GM19463 (cell line): Measurements from ENCODE around the gene GNE.
"Not testable (repeated sequence)": the region's sequence is repeated elsewhere in the genome, so short reads cannot be mapped to it uniquely, and the experiment has no call there.

Experiments
- ATAC-seq: cut with Tn5 transposase; IDR thresholded peaks from one replicate; pipeline ENCODE4 v1.9.1; 2021; ENCODE audit warnings: mild to moderate bottlenecking, moderate library complexity; ENCODE audit not compliant: unreplicated experiment

The GNE gene

DNA sequence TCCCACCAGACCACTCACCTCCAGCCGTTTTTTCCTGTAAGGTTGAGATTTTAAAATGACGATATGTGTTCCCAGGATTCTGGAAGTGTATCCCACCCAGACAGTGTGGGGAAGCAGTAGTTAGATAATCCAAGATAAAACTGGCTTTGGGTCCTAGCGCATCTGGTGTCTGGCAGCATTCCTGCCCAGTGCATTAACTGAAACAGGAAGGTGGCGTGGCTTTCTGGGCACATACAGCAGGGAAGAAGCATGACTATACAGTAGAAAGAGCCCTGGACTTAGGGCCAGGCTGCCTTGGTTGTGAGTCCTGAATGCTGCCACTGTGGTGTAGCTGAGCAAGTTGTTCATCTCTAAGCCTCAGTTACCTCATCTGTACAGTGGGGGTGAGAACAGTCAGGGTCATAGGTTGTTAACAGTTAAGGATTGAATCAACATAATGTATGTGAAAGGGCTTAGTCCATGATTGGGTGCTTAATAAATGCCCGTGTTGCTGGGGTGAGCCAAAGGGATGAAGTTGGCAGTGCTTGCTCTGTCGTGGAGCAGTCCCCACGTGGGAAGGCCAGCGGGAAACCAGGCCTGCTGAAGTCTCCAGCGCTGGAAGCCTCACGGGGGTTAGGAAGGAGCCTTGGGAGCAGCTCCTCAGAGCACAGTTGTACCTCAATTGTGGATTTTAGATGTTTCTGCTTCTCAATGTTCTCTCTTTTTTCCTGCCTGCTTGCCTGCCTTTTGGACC, 49.6 kb downstream of the GNE start:
- no peak for ATAC-seq

DNA sequence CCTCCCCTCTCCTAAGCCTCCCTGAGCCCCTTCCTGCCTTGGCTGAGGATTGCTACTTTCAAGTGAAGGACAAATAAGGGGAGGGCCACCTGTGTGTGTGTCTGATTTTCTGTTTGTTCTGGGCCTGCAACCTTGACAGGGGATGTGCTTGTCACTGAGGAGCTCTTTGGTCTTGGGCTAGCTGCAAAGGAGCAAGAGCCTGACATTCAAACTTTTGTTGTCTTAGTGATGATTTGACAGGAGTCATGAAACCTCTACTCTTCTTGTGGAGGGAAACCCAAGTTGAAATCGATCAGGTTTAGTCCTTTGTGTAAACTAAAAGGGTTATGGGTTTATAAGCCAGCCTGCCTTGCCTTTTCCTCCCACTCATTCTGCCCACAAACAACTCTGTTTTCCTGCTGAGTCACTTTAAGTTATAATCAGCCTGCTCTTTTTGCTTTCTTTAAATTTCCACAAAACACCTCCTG, 50.7 kb downstream of the GNE start:
- no peak for ATAC-seq

DNA sequence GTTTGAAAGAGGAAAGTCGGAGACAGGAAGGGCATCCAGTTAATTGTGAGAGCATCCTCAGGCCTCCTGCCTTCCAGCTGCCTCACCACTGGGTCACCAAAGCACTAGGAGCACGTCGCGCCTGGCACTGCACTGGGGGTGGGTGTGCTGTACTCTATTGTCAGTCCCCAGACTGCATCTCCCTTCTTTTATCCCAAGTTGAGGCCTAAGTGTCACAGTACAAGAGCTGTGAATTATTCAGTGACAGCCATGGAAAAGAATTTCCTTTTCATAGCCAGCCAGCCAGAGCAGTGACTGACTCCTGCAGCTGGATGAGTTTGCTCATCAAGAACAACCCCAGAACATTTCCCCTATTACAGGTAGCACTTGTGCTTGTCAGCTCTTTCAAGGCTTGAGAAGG, 51.2 kb downstream of the GNE start:
- no peak for ATAC-seq

DNA sequence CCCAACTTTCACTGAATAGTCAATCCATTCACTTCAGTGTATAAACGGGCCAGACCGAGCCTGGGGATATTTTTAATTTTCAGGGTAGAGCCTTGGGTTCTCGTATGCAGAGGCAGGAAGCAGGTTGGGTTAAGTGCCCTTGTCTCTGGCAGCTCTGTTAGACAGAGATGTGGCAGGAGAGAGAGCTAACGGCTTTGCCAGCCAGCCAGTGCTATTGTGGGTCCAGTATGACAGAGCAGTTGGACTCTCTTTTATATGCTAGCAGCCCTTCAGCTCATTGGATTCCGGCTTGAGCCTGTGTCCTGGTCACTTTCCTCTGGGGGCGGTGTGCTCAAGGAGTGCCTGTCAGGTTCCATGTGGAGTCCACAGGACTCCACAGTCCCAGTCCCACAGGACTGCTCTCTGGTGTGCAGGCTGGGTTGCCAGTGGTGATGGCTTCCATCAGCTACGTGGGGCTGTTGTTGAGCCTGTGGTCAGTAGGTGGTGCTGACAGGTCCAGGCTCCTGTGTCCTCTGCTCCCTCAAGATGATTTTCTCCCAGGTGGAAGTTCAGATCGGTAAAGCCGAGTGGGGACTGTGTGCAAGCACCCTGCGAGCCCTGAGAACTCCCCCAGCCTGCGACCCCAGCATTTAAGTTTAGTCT, 53.2 kb downstream of the GNE start:
- no peak for ATAC-seq

DNA sequence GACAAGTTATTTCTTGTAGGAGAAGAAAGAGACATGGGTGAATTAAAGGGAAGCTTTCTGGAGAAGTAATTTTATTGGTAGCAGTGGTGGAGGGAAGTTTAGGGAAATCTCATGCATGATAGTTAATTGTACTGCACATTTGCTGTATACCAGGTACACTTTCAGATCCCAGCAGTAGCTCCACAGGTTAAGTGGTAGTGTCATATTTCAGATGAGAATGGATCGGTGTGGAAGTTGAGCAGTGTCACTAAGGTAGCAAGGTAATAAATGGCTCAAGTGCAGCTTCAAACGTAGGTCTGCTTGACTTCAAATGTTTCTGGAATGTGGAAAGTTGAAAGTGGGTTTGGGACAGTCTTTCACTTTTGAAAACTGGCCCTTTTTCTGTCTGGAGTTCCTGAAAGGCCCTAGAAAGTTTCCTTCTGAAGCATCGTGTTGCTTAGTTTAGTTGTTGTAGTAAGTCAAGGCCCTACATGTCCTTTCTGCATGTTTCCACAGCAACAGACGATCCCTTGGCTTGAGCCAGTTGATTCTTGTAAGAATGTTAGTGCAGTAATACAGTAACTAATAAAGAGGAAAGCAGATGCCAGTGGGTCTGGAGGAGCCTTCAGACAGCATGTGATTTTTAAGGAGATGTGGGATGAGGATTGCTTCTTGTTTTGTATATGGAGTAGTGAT, 63.8 kb downstream of the GNE start:
- no peak for ATAC-seq

DNA sequence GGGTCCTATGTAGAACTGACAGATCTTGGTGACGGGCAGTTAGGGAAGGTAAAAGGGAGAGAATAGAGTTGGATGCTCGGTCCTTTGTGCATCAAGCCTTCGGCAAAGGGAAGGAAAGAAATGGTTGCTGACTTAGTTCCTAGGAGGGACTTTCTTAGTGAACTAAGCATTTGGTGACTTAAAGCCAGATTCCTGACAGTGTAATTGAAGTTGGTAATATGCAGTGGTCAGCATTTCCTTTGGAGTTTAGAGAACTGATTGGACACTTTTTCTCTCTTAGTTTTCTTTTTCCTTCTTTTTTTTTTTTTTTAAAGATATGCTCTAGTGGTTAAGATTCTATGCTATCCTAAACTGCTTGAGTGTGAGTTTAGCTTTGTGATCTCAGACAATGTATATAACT, 65.2 kb downstream of the GNE start:
- ATAC-seq, result no peak

DNA sequence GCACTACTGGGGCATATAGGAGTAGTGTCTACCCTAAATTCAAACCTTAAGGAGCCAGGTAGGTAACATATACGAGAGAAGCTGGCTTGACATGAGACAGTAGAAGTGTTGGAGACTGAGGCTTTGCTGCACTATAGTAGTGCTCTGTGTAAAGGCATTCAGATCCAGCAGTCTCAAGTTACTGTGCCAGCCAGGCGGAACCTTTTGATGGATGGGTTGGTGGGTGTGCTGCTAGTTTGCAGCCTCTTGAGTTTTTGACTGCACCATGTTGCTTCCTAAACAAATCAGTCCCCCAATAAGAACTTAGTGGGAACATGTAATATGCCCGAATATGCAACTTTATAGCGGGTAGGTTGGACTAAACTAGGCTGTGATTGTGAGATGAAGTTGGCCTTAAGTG, 66.1 kb downstream of the GNE start:
- no peak for ATAC-seq

DNA sequence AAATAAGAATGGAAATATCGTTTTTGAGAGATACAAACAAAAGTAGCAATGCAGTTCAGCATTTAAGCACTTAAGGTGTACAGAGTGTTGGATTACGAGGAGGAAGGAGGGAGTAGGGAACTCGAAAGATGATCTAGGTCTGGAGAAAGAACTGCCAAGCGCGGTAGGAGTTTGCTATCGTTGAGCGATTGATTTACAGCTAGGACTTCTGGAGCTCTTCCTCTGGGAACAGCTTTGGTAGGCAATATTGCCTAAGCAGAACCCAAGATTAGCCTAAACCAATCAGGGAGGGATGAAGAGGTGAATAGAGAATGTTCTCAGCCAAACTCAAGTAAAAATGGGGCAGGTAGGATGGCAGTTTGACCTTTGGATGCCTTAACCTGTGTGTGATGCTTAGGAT, 66.6 kb downstream of the GNE start:
- no peak for ATAC-seq

DNA sequence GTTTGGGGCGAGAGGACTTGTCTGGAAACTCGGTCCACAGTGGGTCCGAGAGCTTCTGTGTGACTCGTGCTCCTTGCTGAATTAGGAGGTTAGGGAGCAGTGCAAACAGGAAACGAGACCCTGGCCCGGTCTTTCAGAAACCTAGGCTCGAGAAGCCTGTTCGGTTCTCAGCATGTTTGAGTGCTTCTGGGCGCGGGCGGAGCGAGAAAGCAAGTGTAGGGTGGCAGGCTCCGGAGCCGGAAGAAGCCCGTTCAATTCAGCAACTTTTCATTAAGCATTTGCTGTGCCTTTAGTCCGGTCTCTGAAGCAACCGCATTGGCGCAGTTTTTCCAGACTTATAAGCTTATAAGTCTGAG, 67.0 kb downstream of the GNE start:
- no peak for ATAC-seq

DNA sequence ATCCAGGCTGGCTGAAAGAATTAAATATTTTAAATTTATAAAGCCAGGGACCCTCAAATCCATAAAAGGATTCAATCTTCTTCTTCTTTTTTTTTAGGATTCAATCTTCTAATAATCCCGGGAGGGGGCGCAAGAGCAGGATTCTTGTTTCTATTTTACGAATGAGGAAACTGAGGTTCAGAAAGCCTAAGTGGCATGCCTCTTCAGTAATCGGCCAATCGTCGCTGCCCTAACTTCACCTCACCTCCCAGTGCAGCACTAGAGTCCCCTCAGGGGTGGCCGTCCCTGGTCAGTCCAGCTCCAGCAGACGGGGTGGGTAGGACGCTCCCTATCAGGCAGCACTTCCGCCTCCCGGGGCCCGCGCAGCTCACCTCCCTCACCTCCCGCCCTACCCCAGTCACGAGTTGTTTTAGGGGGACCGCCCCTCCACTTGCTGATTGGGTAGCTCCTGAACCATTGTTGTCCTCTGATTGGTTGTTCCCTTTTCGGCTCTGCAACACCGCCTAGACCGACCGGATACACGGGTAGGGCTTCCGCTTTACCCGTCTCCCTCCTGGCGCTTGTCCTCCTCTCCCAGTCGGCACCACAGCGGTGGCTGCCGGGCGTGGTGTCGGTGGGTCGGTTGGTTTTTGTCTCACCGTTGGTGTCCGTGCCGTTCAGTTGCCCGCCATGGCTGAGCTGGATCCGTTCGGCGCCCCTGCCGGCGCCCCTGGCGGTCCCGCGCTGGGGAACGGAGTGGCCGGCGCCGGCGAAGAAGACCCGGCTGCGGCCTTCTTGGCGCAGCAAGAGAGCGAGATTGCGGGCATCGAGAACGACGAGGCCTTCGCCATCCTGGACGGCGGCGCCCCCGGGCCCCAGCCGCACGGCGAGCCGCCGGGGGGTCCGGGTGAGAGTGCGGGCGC, 67.6 kb downstream of the GNE start, which contains the start of gene CLTA:
Gene CLTA, plus strand, starts transcription at position 534 of the 902 bp plus-strand sequence. Its CDS starts 136 bp downstream, at position 670.
- peak; percentile 98 for ATAC-seq

DNA sequence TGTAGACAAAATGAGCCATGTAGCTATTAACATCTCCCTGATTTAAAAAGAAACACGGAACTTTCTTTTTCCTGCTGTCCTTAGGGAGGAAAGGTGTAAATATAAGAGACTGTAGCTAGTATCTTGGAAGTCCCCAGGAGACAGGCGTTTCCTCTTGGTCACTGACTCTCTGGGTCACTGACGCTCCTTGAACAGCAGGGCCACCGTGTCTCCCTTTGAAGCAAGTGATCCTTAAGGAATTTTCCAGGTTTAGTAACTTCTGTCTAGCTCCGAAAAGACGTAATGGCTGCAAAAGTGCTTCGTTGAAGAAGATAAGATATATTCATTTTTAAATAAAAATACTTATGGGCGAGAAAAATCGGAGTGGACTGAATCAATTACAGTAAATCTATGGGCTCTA, 68.3 kb downstream of the GNE start:
- ATAC-seq, result no peak

DNA sequence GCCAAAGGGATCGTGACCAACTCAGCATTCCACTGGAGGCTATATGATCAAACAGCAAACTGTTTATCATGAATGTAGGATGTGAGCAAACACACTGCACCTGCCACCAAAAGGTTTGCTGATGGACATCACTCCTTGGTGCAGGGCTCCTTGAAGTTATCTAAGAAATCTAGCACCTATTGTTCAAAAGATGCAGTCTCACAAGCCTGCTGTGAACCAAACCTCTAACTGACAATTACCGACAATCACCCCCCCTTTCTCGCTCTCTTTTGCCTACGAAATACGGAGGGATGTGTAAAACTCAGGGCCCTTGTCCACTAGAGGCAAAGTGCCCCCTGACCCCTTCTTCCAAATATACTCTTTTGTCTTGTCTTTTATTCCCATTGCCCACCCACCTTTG, 70.0 kb downstream of the GNE start:
- no peak for ATAC-seq

DNA sequence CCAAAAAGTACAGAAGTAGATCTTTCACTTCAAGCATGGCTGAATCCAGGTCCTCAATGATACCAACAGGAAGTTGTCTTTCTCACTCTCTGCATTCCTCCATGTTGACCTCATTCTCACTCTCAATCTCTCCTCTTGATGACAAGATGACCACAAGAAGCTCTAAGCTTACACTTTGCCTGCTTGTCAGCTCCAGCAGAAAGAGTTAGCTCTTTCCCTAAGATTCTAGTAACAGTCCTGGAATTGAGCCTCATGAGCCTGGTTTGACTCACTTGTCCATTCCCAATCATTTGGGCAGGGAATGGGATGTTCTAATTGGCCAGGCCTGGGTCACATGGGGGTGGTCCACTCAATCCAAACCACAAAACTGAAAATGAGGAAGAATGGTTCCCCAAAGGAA, 70.8 kb downstream of the GNE start:
- ATAC-seq, result no peak

DNA sequence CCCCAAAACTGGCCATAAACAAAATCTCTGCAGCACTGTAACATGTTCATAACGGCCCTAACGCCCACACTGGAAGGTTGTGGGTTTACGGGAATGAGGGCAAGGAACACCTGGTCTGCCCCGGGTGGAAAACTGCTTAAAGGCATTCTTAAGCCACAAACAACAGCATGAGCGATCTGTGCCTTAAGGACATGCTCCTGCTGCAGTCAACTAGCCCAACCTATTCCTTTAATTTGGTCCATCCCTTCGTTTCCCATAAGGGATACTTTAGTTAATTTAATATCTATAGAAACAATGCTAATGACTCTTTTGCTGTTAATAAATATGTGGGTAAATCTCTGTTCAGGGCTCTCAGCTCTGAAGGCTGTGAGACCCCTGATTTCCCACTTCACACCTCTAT, 78.0 kb downstream of the GNE start:
- ATAC-seq, result not testable (repeated sequence)

DNA sequence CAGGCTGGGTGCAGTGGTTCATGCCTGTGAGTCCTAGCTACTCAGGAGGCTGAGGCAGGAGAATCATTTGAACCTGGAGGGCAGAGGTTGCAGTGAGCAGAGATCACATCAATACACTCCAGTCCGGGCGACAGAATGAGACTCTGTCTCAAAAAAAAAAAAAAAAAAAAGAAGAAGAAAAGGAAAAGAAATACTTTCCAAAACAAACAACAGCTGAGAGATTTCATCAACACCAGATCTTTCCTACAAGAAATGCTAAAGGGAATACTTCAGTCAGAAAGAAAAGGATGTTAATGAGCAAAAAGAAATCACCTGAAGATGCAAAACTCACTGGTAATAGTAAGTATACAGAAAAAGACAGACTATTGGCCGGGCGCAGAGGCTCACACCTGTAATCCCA, 80.7 kb downstream of the GNE start:
- no peak for ATAC-seq

DNA sequence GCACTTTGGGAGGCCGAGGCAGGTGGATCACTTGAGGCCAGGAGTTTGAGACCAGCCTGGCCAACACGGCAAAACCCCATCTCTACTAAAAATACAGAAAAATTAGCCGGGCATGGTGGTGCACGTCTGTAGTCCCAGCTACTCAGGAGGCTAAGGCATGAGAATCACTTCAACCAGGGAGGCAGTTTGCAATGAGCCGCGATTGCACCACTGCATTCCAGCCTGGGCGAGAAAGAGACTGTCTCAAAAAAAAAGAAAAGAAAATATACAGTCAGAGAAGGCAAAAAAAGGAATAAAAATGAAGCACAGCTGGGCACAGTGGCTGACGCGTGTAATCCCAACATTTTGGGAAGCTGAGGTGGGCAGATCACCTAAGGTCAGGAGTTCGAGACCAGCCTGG, 81.8 kb downstream of the GNE start:
- not testable (repeated sequence) for ATAC-seq

DNA sequence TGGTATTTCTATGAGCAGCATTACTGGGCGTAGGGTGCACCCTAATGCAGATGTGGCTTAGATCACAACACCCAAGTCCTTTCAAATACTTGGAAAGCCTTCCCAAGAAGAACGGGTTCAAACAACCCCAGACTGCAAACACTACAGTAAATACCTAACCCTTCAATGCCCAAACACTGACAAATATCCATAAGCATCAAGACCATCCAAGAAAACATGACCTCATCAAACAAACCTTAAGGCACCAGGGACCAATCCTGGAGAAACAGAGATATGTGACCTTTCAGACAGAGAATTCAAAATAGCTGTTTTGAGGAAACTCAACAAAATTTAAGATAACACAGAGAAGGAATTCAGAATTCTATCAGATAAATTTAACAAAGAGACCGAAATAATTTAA, 83.0 kb downstream of the GNE start:
- not testable (repeated sequence) for ATAC-seq

DNA sequence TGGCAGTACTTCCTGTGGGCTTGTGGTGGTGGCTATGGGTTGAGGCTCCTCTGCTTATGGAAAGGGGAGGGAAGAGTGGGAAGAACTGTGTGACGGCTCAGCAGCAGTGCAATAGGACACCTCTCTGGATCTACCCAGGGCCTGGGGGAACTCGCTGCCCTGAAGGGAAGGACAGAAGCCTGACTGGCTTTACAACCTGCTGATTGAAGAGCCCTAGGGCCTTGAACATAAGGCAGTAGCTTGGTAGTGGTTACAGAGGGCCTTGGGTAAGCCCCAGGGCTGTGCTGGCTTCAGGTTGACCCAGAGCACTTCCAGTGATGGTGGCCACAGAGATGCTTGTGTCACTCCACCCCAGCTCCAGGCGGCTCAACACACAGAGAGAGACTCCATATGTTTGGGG, 83.5 kb downstream of the GNE start:
- no peak for ATAC-seq

DNA sequence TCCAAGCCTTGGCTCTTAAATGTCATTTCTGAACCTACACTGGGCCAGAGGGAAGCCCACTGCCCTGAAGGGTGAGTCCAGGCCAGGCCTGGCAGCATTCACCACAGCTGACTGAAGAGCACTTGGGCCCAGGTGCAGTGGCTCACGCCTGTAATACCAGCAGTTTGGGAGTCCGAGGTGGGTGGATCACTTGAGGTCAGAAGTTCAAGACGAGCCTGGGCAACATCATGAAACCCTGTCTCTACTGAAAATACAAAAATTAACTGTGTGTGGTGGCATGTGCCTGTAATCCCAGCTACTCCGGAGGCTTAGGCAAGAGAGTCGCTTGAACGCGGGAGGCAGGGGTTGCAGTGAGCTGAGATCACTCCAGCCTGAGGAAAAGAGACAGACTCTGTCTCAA, 84.0 kb downstream of the GNE start:
- no peak for ATAC-seq

DNA sequence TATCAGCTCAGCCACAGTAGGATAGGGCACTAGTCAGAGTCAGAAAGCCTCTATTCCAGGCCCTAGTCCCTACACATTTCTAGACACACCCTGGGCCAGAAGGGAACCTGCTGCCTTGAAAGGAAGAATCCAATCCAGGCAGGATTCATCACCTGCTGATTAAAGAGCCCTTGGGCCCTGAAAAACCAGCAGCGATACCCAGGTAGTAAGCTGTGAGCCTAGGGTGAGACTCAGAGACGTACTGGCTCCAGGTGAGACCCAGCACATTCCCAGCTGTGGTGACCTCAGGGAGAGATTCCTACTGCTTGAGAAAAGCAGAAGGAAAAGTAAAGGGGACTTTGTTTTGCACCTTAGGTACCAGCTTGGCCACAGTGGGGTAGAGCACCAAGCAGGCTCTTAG, 84.4 kb downstream of the GNE start:
- no peak for ATAC-seq

DNA sequence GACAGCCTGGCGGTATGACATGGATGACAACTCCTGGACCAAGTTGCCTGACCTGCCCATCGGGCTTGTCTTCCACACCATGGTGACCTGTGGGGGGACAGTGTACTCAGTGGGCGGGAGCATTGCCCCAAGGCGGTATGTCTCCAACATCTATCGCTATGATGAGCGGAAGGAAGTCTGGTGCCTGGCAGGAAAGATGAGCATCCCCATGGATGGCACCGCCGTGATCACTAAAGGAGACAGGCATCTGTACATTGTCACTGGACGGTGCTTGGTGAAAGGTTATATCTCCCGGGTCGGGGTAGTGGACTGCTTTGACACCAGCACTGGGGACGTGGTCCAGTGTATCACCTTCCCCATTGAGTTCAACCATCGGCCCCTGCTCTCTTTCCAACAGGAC, 87.7 kb downstream of the GNE start:
- ATAC-seq, result no peak
